Measurements from ENCODE around the gene ARCN1. TPM values are rescaled to one million over a fixed set of nuclear protein-coding genes. Genes with fewer than 3 reads are reported as not detected.

Gene ARCN1
- total and polyA plus RNA-seq, 5 donors, result 69.1 to 138 (median 97.0) TPM

- Histone ChIP-seq H3K4me3 (ENCODE audit: low read length) (no peak overlapping the region), H3K9me3 (ENCODE audit: control insufficient read depth, low read length) (no peaks in the 10 kb centered on the region), H3K27me3 (ENCODE audit: control insufficient read depth, insufficient read depth) (no peaks in the 10 kb centered on the region), H3K27ac (ENCODE audit: low read length) (no peak overlapping the region), H3K4me1 (ENCODE audit: control insufficient read depth, insufficient read depth, low read length) (peaks cover 3% of the 10 kb centered on the region)
- 74% methylated on average over 11 of the region's 11 CpGs for WGBS
- ATAC-seq, result no peak
- intact Hi-C loops (cut with DNase I), result no loop called here
- peak; percentile 22 to 69 (median 69) for DNase-seq
These were observed 71.2 kb downstream of the ARCN1 start for GRCh38 chr11:118643142-118643994.

- WGBS, result 92% methylated on average over 7 of the region's 7 CpGs
- peaks cover 3% of the 10 kb centered on the region for H3K4me1 ChIP-seq (ENCODE audit: control insufficient read depth, insufficient read depth, low read length)
- intact Hi-C loops (cut with DNase I), result no loop called here
- H3K27ac ChIP-seq (ENCODE audit: low read length), result no peak overlapping the region
- H3K9me3 ChIP-seq (ENCODE audit: control insufficient read depth, low read length), result no peaks in the 10 kb centered on the region
- peak in 1 of 3 donors; percentile 35 for DNase-seq
- no peak overlapping the region for H3K4me3 ChIP-seq (ENCODE audit: low read length)
- ATAC-seq, result no peak
- H3K27me3 ChIP-seq (ENCODE audit: control insufficient read depth, insufficient read depth), result no peaks in the 10 kb centered on the region
These were observed 71.8 kb downstream of the ARCN1 start for GRCh38 chr11:118643995-118644345.

GRCh38 chr11:118644496-118644895, 72.3 kb downstream of the ARCN1 start:
- Histone ChIP-seq H3K27me3 (ENCODE audit: control insufficient read depth, insufficient read depth) (no peaks in the 10 kb centered on the region), H3K9me3 (ENCODE audit: control insufficient read depth, low read length) (no peaks in the 10 kb centered on the region), H3K27ac (ENCODE audit: low read length) (no peak overlapping the region), H3K4me3 (ENCODE audit: low read length) (no peak overlapping the region), H3K4me1 (ENCODE audit: control insufficient read depth, insufficient read depth, low read length) (peaks cover 3% of the 10 kb centered on the region)
- ATAC-seq, result no peak
- intact Hi-C loops (cut with DNase I), result no loop called here
- 89% methylated on average over 10 of the region's 10 CpGs for WGBS
- peak; percentile 14 to 55 (median 43) for DNase-seq

GRCh38 chr11:118645066-118645715, 73.0 kb downstream of the ARCN1 start:
- ATAC-seq (peak in 1 of 2 donors; percentile 3), DNase-seq (peak; percentile 20 to 55 (median 47))
- Histone ChIP-seq H3K4me3 (ENCODE audit: low read length) (no peak overlapping the region), H3K9me3 (ENCODE audit: control insufficient read depth, low read length) (no peaks in the 10 kb centered on the region), H3K4me1 (ENCODE audit: control insufficient read depth, insufficient read depth, low read length) (peaks cover 3% of the 10 kb centered on the region), H3K27ac (ENCODE audit: low read length) (no peak overlapping the region), H3K27me3 (ENCODE audit: control insufficient read depth, insufficient read depth) (no peaks in the 10 kb centered on the region)
- intact Hi-C loops (cut with DNase I), result no loop called here
- WGBS, result 91% methylated on average over 24 of the region's 24 CpGs

GRCh38 chr11:118646393-118646792, 74.2 kb downstream of the ARCN1 start:
- 53% methylated on average over 3 of the region's 3 CpGs for WGBS

GRCh38 chr11:118648291-118648690, 76.1 kb downstream of the ARCN1 start:
- intact Hi-C loops (cut with DNase I), result no loop called here
- 62% methylated on average over 5 of the region's 5 CpGs for WGBS
- DNase-seq (peak in 2 of 3 donors; percentile 10 to 49), ATAC-seq (no peak)
- no peaks in the 10 kb centered on the region for H3K27me3 ChIP-seq (ENCODE audit: control insufficient read depth, insufficient read depth)
- H3K9me3 ChIP-seq (ENCODE audit: control insufficient read depth, low read length), result no peaks in the 10 kb centered on the region
- no peak overlapping the region for H3K27ac ChIP-seq (ENCODE audit: low read length)
- H3K4me1 ChIP-seq (ENCODE audit: control insufficient read depth, insufficient read depth, low read length), result peaks cover 3% of the 10 kb centered on the region
- H3K4me3 ChIP-seq (ENCODE audit: low read length), result no peak overlapping the region

More at GRCh38 chr11:118646393-118646792, 74.2 kb downstream of the ARCN1 start:
- no peak for ATAC-seq
- H3K4me1 ChIP-seq (ENCODE audit: control insufficient read depth, insufficient read depth, low read length), result peaks cover 3% of the 10 kb centered on the region
- H3K4me3 ChIP-seq (ENCODE audit: low read length), result no peak overlapping the region
- peak in 1 of 3 donors; percentile 12 for DNase-seq
- no peak overlapping the region for H3K27ac ChIP-seq (ENCODE audit: low read length)
- no peaks in the 10 kb centered on the region for H3K9me3 ChIP-seq (ENCODE audit: control insufficient read depth, low read length)
- intact Hi-C loops (cut with DNase I), result no loop called here
- no peaks in the 10 kb centered on the region for H3K27me3 ChIP-seq (ENCODE audit: control insufficient read depth, insufficient read depth)

GRCh38 chr11:118649941-118650340, 77.7 kb downstream of the ARCN1 start:
- no peaks in the 10 kb centered on the region for H3K4me1 ChIP-seq (ENCODE audit: control insufficient read depth, insufficient read depth, low read length)
- no peak overlapping the region for H3K4me3 ChIP-seq (ENCODE audit: low read length)
- WGBS, result 90% methylated on average over 10 of the region's 10 CpGs
- DNase-seq, result peak in 1 of 3 donors; percentile 41
- H3K27ac ChIP-seq (ENCODE audit: low read length), result no peak overlapping the region
- peak in 1 of 2 donors; percentile 6 for ATAC-seq
- no peaks in the 10 kb centered on the region for H3K9me3 ChIP-seq (ENCODE audit: control insufficient read depth, low read length)
- intact Hi-C loops (cut with DNase I), result no loop called here
- H3K27me3 ChIP-seq (ENCODE audit: control insufficient read depth, insufficient read depth), result no peaks in the 10 kb centered on the region

GRCh38 chr11:118650366-118650765, 78.2 kb downstream of the ARCN1 start:
- intact Hi-C loops (cut with DNase I), result no loop called here
- no peak overlapping the region for H3K4me3 ChIP-seq (ENCODE audit: low read length)
- WGBS, result 91% methylated on average over 8 of the region's 8 CpGs
- DNase-seq (no peak), ATAC-seq (no peak)
- no peaks in the 10 kb centered on the region for H3K9me3 ChIP-seq (ENCODE audit: control insufficient read depth, low read length)
- no peak overlapping the region for H3K27ac ChIP-seq (ENCODE audit: low read length)
- no peaks in the 10 kb centered on the region for H3K27me3 ChIP-seq (ENCODE audit: control insufficient read depth, insufficient read depth)
- no peaks in the 10 kb centered on the region for H3K4me1 ChIP-seq (ENCODE audit: control insufficient read depth, insufficient read depth, low read length)

GRCh38 chr11:118651820-118652219, 79.6 kb downstream of the ARCN1 start:
- Histone ChIP-seq H3K27ac (ENCODE audit: low read length) (no peak overlapping the region), H3K27me3 (ENCODE audit: control insufficient read depth, insufficient read depth) (no peaks in the 10 kb centered on the region), H3K9me3 (ENCODE audit: control insufficient read depth, low read length) (no peaks in the 10 kb centered on the region), H3K4me3 (ENCODE audit: low read length) (no peak overlapping the region), H3K4me1 (ENCODE audit: control insufficient read depth, insufficient read depth, low read length) (no peaks in the 10 kb centered on the region)
- ATAC-seq, result no peak
- DNase-seq, result no peak
- WGBS, result 88% methylated on average over 3 of the region's 3 CpGs
- intact Hi-C loops (cut with DNase I), result no loop called here

All from right cardiac atrium (tissue), 5 donors.